GM23248 (cell line): ENCODE results near the gene SYNPR.

Experiments used
- EZH2 ChIP-seq: fragments of 200-600 bp; sonication (generic); IDR thresholded peaks from 2 replicates; pipeline ENCODE4 v1.6.1; 2018; ENCODE audit warnings: antibody characterized with exemption, mild to moderate bottlenecking; ENCODE audit not compliant: insufficient read depth, poor library complexity, severe bottlenecking
- EZH2phosphoT487 ChIP-seq: fragments of 200-600 bp; sonication (generic); IDR thresholded peaks from 2 replicates; pipeline ENCODE4 v1.6.1; 2018; ENCODE audit warnings: antibody characterized with exemption, moderate library complexity, mild to moderate bottlenecking, low read depth; ENCODE audit not compliant: insufficient read depth

DNA sequence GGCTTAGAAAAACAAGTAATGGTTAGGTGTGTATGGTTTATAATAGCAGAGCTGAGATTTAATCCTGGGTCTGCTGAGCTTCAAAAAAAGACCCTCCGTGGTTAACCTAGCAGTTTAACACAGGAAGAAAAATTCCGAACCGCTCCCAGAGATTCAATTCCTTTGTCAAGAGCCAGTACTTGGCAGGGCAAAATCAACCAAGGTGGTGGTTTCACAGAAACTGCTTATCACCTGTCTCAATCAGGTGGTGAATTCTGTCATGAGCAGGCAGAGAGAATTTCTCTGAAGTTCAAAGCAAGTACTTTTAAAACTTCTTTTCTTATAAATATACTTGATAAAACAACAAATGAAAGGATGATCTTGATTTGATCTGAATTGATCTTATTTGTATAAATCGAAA, 17.2 kb downstream of the SYNPR start:
- TF ChIP-seq EZH2 = no peak
- no peak for TF ChIP-seq EZH2phosphoT487
